Gastroesophageal sphincter (tissue), 4 donors: Measurements from ENCODE around the gene MTHFD1L. TPM values are rescaled to one million over a fixed set of nuclear protein-coding genes. Genes with fewer than 3 reads are reported as not detected.

Experiments
- ATAC-seq: fragments of 150-250 bp; one replicate; pipeline ENCODE4 v1.9.1; 2016; ENCODE audit warnings: mild to moderate bottlenecking, moderate library complexity
- H3K27ac ChIP-seq, 4 donors: fragments of 200-600 bp; sonication (generic) in 3 of 4; 1 replicate in 3 of 4; 2 replicates in 1 of 4; pipeline ENCODE4 v1.5.1; 2016 to 2019
- H3K27me3 ChIP-seq: fragments of 200-600 bp; sonication (generic); one replicate; pipeline ENCODE4 v1.5.1; 2019
- H3K36me3 ChIP-seq, 2 donors: fragments of 200-600 bp; sonication (generic); one replicate each; pipeline ENCODE4 v1.5.1; 2019; ENCODE audit warnings: control low read depth in 1 of 2
- H3K4me1 ChIP-seq, 3 donors: fragments of 200-600 bp; sonication (generic); 1 replicate in 2 of 3; 2 replicates in 1 of 3; pipeline ENCODE4 v1.5.1; 2016 to 2019; ENCODE audit warnings: control low read depth in 2 of 3
- H3K4me3 ChIP-seq, 2 donors: fragments of 200-600 bp; sonication (generic); one replicate each; pipeline ENCODE4 v1.5.1; 2019; ENCODE audit warnings: mild to moderate bottlenecking in 1 of 2, moderate library complexity in 1 of 2
- H3K9me3 ChIP-seq, 3 donors: fragments of 200-600 bp; sonication (generic); one replicate each; pipeline ENCODE4 v1.5.1; 2017 to 2019; ENCODE audit warnings: control low read depth in 2 of 3
- EP300 ChIP-seq: sonication (generic); formaldehyde crosslinking; IDR thresholded peaks from one replicate; pipeline ENCODE4 v1.6.1; 2017; ENCODE audit warnings: antibody characterized with exemption, mild to moderate bottlenecking
- POLR2A ChIP-seq, 2 donors: fragments of 450-650 bp; IDR thresholded peaks; one replicate each; pipeline ENCODE4 v1.6.1; 2017; ENCODE audit warnings: antibody characterized with exemption in 2 of 2, mild to moderate bottlenecking in 2 of 2, moderate library complexity in 1 of 2
- POLR2AphosphoS5 ChIP-seq: sonication (generic); formaldehyde crosslinking; IDR thresholded peaks from one replicate; pipeline ENCODE4 v1.6.1; 2017; ENCODE audit warnings: antibody characterized with exemption
- WGBS, 2 donors: methylation state at CpG; one replicate each; pipeline ENCODE4 v1.1.5; 2018; ENCODE audit warnings: low coverage in 1 of 2; 5-methylcytosine and 5-hydroxymethylcytosine counted together
- total RNA-seq, 4 donors: library from RNA; depleted of rRNA; stranded (reverse); fragments of >200 nt; gene quantifications; one replicate each; pipeline ENCODE4 v1.1.0, GENCODE V29; 2016
- TF ChIP-seq, protein P1 (sequence below), 4 experiments: fragments of 200-600 bp in 2 of 4; fragments of 450-650 bp in 2 of 4; sonication (generic) in 1 of 4; IDR thresholded peaks; one replicate each; pipeline ENCODE4 v1.5.1; 2017 to 2019; ENCODE audit warnings: antibody characterized with exemption in 4 of 4, mild to moderate bottlenecking in 2 of 4, moderate library complexity in 2 of 4

Gene MTHFD1L
- total RNA-seq, 4 donors from 2014 or later: 1.2 to 10.8 (median 4.0) TPM

DNA sequence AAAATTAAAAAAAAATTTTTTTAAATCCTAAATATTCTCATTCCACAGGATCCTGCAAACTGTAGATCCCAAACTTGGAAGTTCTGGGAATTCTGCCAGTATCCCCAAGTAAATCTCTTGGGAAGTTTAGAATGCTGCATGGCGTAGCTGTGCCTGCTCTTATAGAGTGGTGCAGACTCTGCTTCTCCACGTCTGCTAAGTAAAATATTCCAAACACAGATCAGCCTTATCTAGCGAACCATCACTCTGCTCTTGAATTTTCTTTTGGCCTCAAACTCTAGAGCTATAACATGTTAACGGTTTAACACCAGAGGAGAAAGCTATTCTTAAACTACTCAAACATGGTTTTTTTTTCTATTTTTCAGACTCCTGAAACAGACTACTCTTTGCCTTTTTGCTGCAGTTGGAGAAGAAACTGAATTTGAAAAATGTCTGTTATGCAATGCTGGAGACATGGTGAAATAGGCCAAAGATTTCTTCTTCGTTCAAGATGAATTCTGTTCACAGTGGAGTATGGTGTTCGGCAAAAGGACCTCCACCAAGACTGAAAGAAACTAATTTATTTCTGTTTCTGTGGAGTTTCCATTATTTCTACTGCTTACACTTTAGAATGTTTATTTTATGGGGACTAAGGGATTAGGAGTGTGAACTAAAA is 235.8 kb downstream of the MTHFD1L start:
- WGBS, 2 donors: 14 to 16% methylated on average over 6 of the region's 6 CpGs
- H3K9me3 ChIP-seq: no peaks in the 10 kb centered on the region
- no peak overlapping the region for H3K4me3 ChIP-seq

DNA sequence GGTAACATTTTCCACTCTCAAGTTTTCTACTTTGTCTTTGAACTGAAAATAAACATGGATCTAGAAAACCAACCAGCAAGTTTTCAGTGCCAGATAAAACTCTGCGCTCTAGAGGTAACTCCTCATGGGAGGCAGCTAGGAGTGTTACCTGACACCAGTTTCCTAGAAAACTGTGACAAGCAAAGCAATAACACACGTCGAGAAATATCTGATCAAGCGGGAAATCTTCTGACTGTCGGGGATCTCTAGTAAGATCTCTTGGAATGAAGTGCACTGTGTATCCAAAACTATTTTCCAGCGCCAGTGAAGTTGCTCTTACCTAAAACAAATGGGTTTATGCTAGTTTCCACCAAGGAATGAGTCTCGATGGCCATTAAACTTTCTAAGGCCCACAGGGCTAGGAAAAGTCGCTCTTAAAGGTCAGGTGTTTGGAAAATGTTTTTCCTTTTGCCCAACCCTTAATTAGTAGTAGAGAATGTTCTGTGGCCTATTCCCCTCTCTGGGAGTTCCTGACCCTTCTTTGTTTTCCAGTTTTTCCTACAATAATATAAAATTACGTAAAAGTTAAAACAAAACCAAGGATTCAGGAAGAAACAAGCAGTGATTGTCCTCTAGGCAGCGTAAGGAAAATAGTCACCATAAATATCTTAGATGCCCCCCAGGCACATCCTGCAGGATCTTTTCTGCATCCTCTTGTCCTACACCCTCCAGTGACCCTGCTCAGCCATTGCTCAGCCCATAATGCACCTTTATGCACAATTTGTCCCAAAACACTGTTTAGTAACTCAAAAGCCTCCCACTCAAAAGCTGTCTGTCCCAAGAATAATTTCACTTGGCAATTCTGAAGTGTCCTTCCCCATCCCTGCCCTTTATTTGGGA is 236.6 kb downstream of the MTHFD1L start:
- TF ChIP-seq EP300: no peak
- no peak for TF ChIP-seq POLR2AphosphoS5
- TF ChIP-seq, protein P1, sequence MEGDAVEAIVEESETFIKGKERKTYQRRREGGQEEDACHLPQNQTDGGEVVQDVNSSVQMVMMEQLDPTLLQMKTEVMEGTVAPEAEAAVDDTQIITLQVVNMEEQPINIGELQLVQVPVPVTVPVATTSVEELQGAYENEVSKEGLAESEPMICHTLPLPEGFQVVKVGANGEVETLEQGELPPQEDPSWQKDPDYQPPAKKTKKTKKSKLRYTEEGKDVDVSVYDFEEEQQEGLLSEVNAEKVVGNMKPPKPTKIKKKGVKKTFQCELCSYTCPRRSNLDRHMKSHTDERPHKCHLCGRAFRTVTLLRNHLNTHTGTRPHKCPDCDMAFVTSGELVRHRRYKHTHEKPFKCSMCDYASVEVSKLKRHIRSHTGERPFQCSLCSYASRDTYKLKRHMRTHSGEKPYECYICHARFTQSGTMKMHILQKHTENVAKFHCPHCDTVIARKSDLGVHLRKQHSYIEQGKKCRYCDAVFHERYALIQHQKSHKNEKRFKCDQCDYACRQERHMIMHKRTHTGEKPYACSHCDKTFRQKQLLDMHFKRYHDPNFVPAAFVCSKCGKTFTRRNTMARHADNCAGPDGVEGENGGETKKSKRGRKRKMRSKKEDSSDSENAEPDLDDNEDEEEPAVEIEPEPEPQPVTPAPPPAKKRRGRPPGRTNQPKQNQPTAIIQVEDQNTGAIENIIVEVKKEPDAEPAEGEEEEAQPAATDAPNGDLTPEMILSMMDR (IDR thresholded peaks at IDR 0.05): no peak
- Histone ChIP-seq H3K4me1 (peaks cover 0 to 21% (median 0%) of the 10 kb centered on the region in 3 donors), H3K9me3 (no peaks in the 10 kb centered on the region), H3K27me3 (no peaks in the 10 kb centered on the region), H3K36me3 (no peaks in the 10 kb centered on the region), H3K4me3 (no peak overlapping the region), H3K27ac (peak overlapping the region; percentile 40 to 78 (median 53))
- no peak for ATAC-seq
- 57 to 61% methylated on average over 10 of the region's 10 CpGs for WGBS, 2 donors

More for the DNA sequence above, 235.8 kb downstream of the MTHFD1L start:
- no peaks in the 10 kb centered on the region for H3K27me3 ChIP-seq
- peaks cover 0 to 21% (median 0%) of the 10 kb centered on the region in 3 donors for H3K4me1 ChIP-seq
- peak; percentile 50 for ATAC-seq
- no peaks in the 10 kb centered on the region for H3K36me3 ChIP-seq
- H3K27ac ChIP-seq: peak overlapping the region; percentile 40 to 78 (median 53)
- TF ChIP-seq POLR2A (IDR thresholded peaks at IDR 0.05): no peak
- peak; percentile 43 for TF ChIP-seq POLR2AphosphoS5

GRCh38 chr6:151103266-151103665 is 237.8 kb downstream of the MTHFD1L start:
- Histone ChIP-seq H3K9me3 (no peaks in the 10 kb centered on the region), H3K27me3 (no peaks in the 10 kb centered on the region), H3K27ac (no peak overlapping the region), H3K4me3 (no peak overlapping the region), H3K36me3 (no peaks in the 10 kb centered on the region), H3K4me1 (peaks cover 0 to 21% (median 0%) of the 10 kb centered on the region in 3 donors)
- no peak for ATAC-seq
- 63 to 73% methylated on average over 2 to 4 of the region's 4 CpGs for WGBS, 2 donors
- TF ChIP-seq, protein P1 (IDR thresholded peaks at IDR 0.05): no peak
- no peak for TF ChIP-seq POLR2AphosphoS5
- no peak for TF ChIP-seq POLR2A (IDR thresholded peaks at IDR 0.05)
- no peak for TF ChIP-seq EP300

- no peak overlapping the region for H3K27ac ChIP-seq
- TF ChIP-seq, protein P1 (IDR thresholded peaks at IDR 0.05): no peak
- no peak for TF ChIP-seq POLR2A (IDR thresholded peaks at IDR 0.05)
- TF ChIP-seq EP300: no peak
- no peak for TF ChIP-seq POLR2AphosphoS5
- WGBS, 2 donors: 76 to 82% methylated on average over 3 of the region's 4 CpGs
- ATAC-seq: no peak
- no peak overlapping the region for H3K4me3 ChIP-seq
- no peaks in the 10 kb centered on the region for H3K9me3 ChIP-seq
- H3K27me3 ChIP-seq: no peaks in the 10 kb centered on the region
- H3K4me1 ChIP-seq: no peaks in the 10 kb centered on the region
- H3K36me3 ChIP-seq: no peaks in the 10 kb centered on the region
Observed at GRCh38 chr6:151107897-151108427, 242.5 kb downstream of the MTHFD1L start.

GRCh38 chr6:151108548-151108947 is 243.0 kb downstream of the MTHFD1L start:
- no peak overlapping the region for H3K4me3 ChIP-seq
- ATAC-seq: no peak
- H3K36me3 ChIP-seq: no peaks in the 10 kb centered on the region
- H3K27ac ChIP-seq: no peak overlapping the region
- H3K4me1 ChIP-seq: no peaks in the 10 kb centered on the region
- no peaks in the 10 kb centered on the region for H3K9me3 ChIP-seq
- no peaks in the 10 kb centered on the region for H3K27me3 ChIP-seq
- no peak for TF ChIP-seq EP300
- no peak for TF ChIP-seq POLR2A (IDR thresholded peaks at IDR 0.05)
- TF ChIP-seq POLR2AphosphoS5: no peak
- TF ChIP-seq, protein P1 (IDR thresholded peaks at IDR 0.05): no peak
- 29 to 64% methylated on average over 1 to 4 of the region's 6 CpGs for WGBS, 2 donors
